Fibroblast of pulmonary artery (primary cell): ENCODE data around the gene PAGE2.
"Not testable (repeated sequence)": the region's sequence is repeated elsewhere in the genome, so short reads cannot be mapped to it uniquely, and the experiment has no call there.

Experiments
- DNase-seq: peaks from one replicate; pipeline ENCODE4 v3.0.0-alpha.2; 2010; ENCODE audit warnings: low read depth
- H3K4me3 ChIP-seq: replicated peaks from 2 replicates; pipeline ENCODE4 v1.5.1; 2011; ENCODE audit warnings: low read depth, mild to moderate bottlenecking, control low read depth, low read length, moderate library complexity
- CTCF ChIP-seq: IDR thresholded peaks from 2 replicates; pipeline ENCODE4 v1.5.1; 2011; ENCODE audit warnings: mild to moderate bottlenecking, control low read depth, low read length, inconsistent platforms; ENCODE audit errors: missing control alignments

Gene PAGE2

GRCh38 chrX:55109306-55109705 is 20.5 kb downstream of the PAGE2 start:
- no peak for DNase-seq
- H3K4me3 ChIP-seq, result no peak overlapping the region
- no peak for TF ChIP-seq CTCF

DNA sequence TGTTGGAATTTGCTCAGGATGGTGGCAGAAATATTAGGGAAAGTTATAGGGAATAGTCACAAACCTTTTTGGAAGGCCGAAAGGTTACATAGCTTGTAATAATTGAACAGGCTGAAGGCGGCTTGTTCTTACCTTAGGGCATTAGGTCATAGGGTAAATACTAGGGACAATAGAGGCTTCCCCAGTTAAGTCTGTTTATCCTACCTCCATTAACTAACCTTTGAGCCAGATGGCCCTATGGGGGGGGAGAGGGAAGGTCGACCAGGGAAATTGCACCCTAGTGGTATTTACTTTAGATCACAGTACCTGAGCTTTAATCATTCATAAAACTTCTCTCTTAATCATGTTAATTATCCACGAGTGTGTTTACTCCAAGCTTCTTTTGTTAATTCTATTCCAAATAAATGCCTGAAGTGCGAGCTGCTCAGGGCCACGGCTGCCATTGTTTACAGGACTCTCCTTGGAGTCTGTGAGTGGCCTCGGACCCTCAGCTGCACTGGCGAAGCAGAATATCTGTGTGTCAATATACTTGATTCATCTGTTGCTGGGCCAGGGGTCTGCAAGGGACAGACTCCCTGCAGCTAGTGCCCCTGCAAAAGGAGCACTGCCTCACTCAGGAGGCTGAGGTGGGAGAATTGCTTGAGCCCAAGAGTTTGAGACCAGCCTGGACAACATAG is 22.9 kb downstream of the PAGE2 start:
- no peak overlapping the region for H3K4me3 ChIP-seq
- no peak for TF ChIP-seq CTCF
- DNase-seq, result no peak

GRCh38 chrX:55116589-55116988 is 27.8 kb downstream of the PAGE2 start:
- not testable (repeated sequence) for DNase-seq, H3K4me3 ChIP-seq

DNA sequence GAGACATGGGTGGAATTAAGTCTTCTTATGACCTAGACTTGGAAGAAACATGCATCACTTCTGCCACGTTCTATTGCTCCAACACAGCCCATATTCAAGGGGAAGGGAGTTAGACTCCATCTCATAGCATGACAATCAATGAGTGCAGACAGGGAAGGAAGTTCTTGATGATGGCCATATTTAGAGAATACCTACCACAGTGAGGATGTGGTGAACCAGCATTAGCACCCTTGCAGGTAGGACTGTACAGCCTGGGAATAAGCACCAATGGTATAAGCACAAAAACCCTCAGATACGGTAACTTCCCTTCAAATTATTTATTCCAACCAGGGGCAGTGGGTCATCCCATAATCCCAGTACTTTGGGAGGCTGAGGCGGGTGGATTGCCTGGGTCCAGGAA is 29.8 kb downstream of the PAGE2 start:
- no peak for TF ChIP-seq CTCF
- DNase-seq, result no peak

DNA sequence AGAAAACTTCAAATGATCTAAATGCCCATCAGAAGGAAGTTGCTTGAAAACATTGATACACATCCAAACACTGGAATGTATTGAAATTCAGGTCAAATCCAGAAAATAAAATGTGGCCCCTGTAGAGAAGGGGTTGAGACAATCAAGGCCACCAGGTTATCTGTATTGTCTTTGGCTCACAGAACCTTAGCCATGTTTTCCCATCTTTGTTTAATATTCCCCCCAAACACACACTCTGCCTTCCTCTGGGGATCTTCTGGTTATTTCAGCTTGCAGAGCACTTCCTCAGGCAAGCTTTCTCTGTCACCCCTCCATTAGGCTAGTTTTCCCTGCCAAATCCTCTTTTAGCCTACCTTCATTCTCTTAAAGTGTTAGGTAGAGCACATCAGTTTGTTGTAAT is 30.5 kb downstream of the PAGE2 start:
- DNase-seq, result no peak
- TF ChIP-seq CTCF, result no peak

More for the DNA sequence above, 29.8 kb downstream of the PAGE2 start:
- H3K4me3 ChIP-seq, result no peak overlapping the region

GRCh38 chrX:55119712-55120111 is 30.9 kb downstream of the PAGE2 start:
- TF ChIP-seq CTCF, result no peak
- DNase-seq, result peak; percentile 21

More for the DNA sequence above, 30.5 kb downstream of the PAGE2 start:
- H3K4me3 ChIP-seq, result no peak overlapping the region

GRCh38 chrX:55120761-55121358 is 32.0 kb downstream of the PAGE2 start:
- peak; percentile 27 for DNase-seq
- no peak for TF ChIP-seq CTCF
- no peak overlapping the region for H3K4me3 ChIP-seq

More at GRCh38 chrX:55119712-55120111, 30.9 kb downstream of the PAGE2 start:
- H3K4me3 ChIP-seq, result no peak overlapping the region
